Stimulated activated CD8-positive, alpha-beta memory T cell treated with anti-CD3 and anti-CD28 coated beads, Interleukin-12 subunit alpha, Interleukin-12 subunit beta, amount 100 ng/mL, for 4 hours (primary cell): ENCODE measurements around the gene MEI1.

Experiments
- DNase-seq: peaks from one replicate; pipeline ENCODE4 v3.0.0-alpha.2; 2020; ENCODE audit warnings: low read depth

Gene MEI1

GRCh38 chr22:41842996-41843970 is 144.0 kb downstream of the MEI1 start:
- DNase-seq, result no peak

- no peak for DNase-seq
Measured at GRCh38 chr22:41844036-41844435, 144.7 kb downstream of the MEI1 start.

GRCh38 chr22:41844513-41844912 is 145.2 kb downstream of the MEI1 start:
- DNase-seq, result no peak

- DNase-seq, result no peak
Measured at GRCh38 chr22:41845380-41846267, 146.3 kb downstream of the MEI1 start.

- DNase-seq, result no peak
Measured at GRCh38 chr22:41846268-41846987, 147.1 kb downstream of the MEI1 start.

- DNase-seq, result no peak
Measured at GRCh38 chr22:41847300-41847699, 148.0 kb downstream of the MEI1 start.

- DNase-seq, result no peak
Measured at GRCh38 chr22:41848468-41848867, 149.2 kb downstream of the MEI1 start.
